Dedifferentiated amniotic fluid mesenchymal stem cell (primary cell): Measurements from ENCODE around the gene ATF7.
"Not testable (repeated sequence)": the region's sequence is repeated elsewhere in the genome, so short reads cannot be mapped to it uniquely, and the experiment has no call there.

ENCODE experiments used
- DNase-seq: peaks from one replicate; pipeline ENCODE4 v3.0.0-alpha.2; 2016; ENCODE audit errors: extremely low spot score

ATF7 gene

GRCh38 chr12:53627919-53628318, 1.7 kb upstream of the ATF7 start:
- DNase-seq, result no peak

- no peak for DNase-seq
Measured at GRCh38 chr12:53626702-53627169, 554 bp upstream of the ATF7 start.

GRCh38 chr12:53625373-53625945, 723 bp downstream of the ATF7 start:
- no peak for DNase-seq

GRCh38 chr12:53624956-53625355, 1.2 kb downstream of the ATF7 start:
- DNase-seq, result no peak

- DNase-seq, result no peak
Measured at GRCh38 chr12:53624458-53624857, 1.7 kb downstream of the ATF7 start.

GRCh38 chr12:53623548-53624385, 2.4 kb downstream of the ATF7 start:
- peak; percentile 25 for DNase-seq

- no peak for DNase-seq
Measured at GRCh38 chr12:53622724-53623123, 3.5 kb downstream of the ATF7 start.

- DNase-seq, result no peak
Measured at GRCh38 chr12:53618275-53618674, 7.9 kb downstream of the ATF7 start.

GRCh38 chr12:53617700-53618099, 8.5 kb downstream of the ATF7 start:
- DNase-seq, result no peak

- DNase-seq, result no peak
Measured at GRCh38 chr12:53616950-53617349, 9.2 kb downstream of the ATF7 start.

- DNase-seq, result no peak
Measured at GRCh38 chr12:53613821-53614220, 12.4 kb downstream of the ATF7 start.

GRCh38 chr12:53612978-53613377, 13.2 kb downstream of the ATF7 start:
- no peak for DNase-seq

GRCh38 chr12:53611304-53611703, 14.9 kb downstream of the ATF7 start:
- DNase-seq, result no peak

- DNase-seq, result not testable (repeated sequence)
Measured at GRCh38 chr12:53606688-53607087, 19.5 kb downstream of the ATF7 start.

- no peak for DNase-seq
Measured at GRCh38 chr12:53604581-53604980, 21.6 kb downstream of the ATF7 start.

GRCh38 chr12:53603804-53604203, 22.4 kb downstream of the ATF7 start:
- DNase-seq, result no peak

- no peak for DNase-seq
Measured at GRCh38 chr12:53603196-53603595, 23.0 kb downstream of the ATF7 start.

- DNase-seq, result no peak
Measured at GRCh38 chr12:53602176-53602864, 23.9 kb downstream of the ATF7 start.

GRCh38 chr12:53601296-53601847, 24.8 kb downstream of the ATF7 start:
- DNase-seq, result no peak

GRCh38 chr12:53600490-53601295, 25.5 kb downstream of the ATF7 start:
- no peak for DNase-seq

- no peak for DNase-seq
Measured at GRCh38 chr12:53599579-53599978, 26.6 kb downstream of the ATF7 start.

GRCh38 chr12:53598971-53599370, 27.2 kb downstream of the ATF7 start:
- DNase-seq, result not testable (repeated sequence)
